ENCODE measurements around the gene PLXNC1.

DNA sequence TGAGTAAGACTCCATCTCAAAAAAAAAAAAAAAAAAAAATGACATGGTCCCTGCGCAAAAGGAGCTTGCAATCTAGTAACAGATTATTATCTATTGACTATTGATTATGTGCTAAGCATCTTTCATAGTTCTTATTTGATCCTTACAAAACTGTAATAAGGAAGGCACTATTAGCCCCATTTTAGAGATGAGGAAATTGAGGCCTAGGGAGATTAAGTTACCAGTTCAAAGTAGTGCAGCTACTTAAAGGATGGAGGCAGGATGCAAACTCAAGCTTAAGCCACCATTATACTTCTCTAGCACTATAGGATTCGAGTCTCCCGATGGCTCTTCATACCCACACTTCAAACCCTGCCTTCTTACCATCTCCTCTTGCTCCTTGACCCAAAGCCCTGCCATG, 31.3 kb downstream of the PLXNC1 start:
- TF ChIP-seq RFX5 (IDR thresholded peaks at IDR 0.05; ENCODE audit: low read depth, low read length), result no peak
- TF ChIP-seq, protein P1, sequence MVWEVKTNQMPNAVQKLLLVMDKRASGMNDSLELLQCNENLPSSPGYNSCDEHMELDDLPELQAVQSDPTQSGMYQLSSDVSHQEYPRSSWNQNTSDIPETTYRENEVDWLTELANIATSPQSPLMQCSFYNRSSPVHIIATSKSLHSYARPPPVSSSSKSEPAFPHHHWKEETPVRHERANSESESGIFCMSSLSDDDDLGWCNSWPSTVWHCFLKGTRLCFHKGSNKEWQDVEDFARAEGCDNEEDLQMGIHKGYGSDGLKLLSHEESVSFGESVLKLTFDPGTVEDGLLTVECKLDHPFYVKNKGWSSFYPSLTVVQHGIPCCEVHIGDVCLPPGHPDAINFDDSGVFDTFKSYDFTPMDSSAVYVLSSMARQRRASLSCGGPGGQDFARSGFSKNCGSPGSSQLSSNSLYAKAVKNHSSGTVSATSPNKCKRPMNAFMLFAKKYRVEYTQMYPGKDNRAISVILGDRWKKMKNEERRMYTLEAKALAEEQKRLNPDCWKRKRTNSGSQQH (CRISPR knock-in tag; IDR thresholded peaks at IDR 0.05), result no peak
- no peak for TF ChIP-seq MED1 (CRISPR knock-in tag; IDR thresholded peaks at IDR 0.05; ENCODE audit: borderline replicate concordance)
- TF ChIP-seq SMAD4 (CRISPR knock-in tag; conservative IDR thresholded peaks at IDR 0.05), result no peak
- no peak for TF ChIP-seq EP300 (IDR thresholded peaks at IDR 0.05; ENCODE audit: low read length)
- TF ChIP-seq, protein P2, sequence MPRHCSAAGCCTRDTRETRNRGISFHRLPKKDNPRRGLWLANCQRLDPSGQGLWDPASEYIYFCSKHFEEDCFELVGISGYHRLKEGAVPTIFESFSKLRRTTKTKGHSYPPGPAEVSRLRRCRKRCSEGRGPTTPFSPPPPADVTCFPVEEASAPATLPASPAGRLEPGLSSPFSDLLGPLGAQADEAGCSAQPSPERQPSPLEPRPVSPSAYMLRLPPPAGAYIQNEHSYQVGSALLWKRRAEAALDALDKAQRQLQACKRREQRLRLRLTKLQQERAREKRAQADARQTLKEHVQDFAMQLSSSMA (CRISPR knock-in tag; IDR thresholded peaks at IDR 0.05), result no peak
- TF ChIP-seq JUND (IDR thresholded peaks at IDR 0.05; ENCODE audit: borderline replicate concordance, low read depth, low read length), result no peak
- TF ChIP-seq JUND (tag; IDR thresholded peaks at IDR 0.05; ENCODE audit: borderline replicate concordance, low read depth, low read length), result no peak
- no peak for TF ChIP-seq TAL1 (IDR thresholded peaks at IDR 0.05)

All from K562 (cell line).